Fibroblast of the conjunctiva (primary cell): ENCODE measurements around the gene CA14.
A peak's percentile ranks its signal among the peaks of the same experiment; 100 is the strongest.
"Not testable (repeated sequence)": the region's sequence is repeated elsewhere in the genome, so short reads cannot be mapped to it uniquely, and the experiment has no call there.

ENCODE experiments used
- DNase-seq: peaks from one replicate; pipeline ENCODE4 v3.0.0-alpha.2; 2010; ENCODE audit warnings: low read depth

CA14 gene

GRCh38 chr1:150281221-150281757 is 23.7 kb downstream of the CA14 start:
- peak; percentile 51 for DNase-seq

DNA sequence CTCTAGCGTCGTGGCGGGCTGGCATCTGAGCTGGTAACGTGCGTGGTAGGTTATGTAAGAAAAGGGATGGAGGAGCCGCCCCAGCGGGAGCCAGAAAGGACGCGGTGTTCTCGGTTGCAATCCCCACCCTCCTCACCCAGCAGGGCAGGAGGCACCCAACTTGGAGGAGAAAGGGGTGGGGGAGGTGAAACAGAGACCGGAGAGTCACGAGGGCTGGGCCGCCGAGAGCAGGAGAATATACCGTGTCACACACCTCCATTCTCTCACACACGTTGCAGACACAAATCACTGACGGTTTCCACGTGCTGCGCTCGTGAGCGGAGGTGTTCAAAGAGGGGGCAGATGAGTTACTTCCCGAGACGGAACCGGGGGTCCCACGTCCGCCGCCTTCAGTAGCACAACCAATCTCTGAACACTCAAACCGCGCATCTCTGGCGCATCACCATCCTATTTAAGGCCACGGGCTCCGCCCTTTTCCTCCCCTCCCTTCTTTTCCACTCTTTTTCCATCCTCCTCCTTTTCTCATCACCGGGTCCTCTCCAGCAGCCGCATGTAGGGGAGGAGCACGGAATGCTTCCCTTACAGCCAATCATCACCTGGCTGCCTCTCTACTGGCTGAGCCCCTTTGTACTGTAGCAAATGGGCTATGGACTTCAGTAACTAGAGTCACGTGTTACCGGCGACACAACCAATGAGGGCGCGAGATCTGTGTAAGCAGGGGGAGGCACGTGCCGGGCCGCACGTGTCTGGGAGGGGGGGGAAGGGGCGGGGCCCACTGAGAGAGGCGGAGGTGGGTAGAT is 24.4 kb downstream of the CA14 start, which contains the start of gene CIART:
Gene CIART, plus strand, starts transcription at position 797 of the 800 bp plus-strand sequence. CDS start 714 bp downstream, outside the sequence.
- peak; percentile 96 for DNase-seq

GRCh38 chr1:150282558-150282958 is 25.0 kb downstream of the CA14 start:
- DNase-seq, result no peak

GRCh38 chr1:150283260-150283659 is 25.7 kb downstream of the CA14 start:
- DNase-seq, result no peak

DNA sequence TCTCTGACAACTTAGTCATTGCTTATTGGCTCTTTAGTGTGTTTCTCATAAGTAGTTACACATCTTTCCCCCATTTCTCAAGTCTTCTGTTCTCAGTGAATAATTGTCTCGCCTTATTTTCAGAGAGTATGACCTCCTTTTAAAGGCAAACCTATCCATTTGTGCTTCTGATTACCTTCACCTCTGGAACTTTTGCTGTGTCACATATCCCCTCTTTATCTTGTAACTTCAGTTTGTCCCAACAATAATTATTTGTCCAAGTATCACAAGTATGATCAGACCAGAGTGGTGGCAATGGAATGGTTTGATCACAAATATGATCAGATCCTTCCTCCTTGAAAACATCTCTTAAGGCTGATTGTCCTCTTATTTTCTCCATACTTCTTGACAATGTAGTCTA is 30.8 kb downstream of the CA14 start:
- DNase-seq, result no peak

GRCh38 chr1:150288822-150289221 is 31.2 kb downstream of the CA14 start:
- no peak for DNase-seq

GRCh38 chr1:150293433-150294253 is 36.1 kb downstream of the CA14 start, which contains the start of gene MRPS21:
MRPS21 (plus strand) TSS chr1:150293861; CDS start chr1:150294367, 506 bp downstream.
- peak; percentile 84 for DNase-seq

DNA sequence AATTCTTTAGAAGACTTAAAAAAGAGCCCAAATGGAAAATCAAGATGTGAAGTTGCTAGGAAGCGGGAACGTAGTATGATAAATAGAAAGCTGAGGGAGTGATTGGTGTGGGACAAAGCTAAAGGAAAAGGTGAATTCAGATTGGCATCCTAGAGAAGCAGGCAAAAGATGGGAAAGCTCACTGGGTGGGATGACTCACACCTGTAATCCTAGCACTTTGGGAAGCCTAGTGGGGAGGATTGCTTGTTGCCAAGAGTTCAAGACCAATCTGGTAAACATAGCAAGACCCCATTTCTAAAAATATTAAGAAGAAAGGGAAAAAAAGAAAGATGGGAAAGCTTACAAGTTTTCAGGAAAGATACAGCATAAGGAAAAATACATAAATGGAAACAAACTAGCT is 37.9 kb downstream of the CA14 start:
- DNase-seq, result no peak

DNA sequence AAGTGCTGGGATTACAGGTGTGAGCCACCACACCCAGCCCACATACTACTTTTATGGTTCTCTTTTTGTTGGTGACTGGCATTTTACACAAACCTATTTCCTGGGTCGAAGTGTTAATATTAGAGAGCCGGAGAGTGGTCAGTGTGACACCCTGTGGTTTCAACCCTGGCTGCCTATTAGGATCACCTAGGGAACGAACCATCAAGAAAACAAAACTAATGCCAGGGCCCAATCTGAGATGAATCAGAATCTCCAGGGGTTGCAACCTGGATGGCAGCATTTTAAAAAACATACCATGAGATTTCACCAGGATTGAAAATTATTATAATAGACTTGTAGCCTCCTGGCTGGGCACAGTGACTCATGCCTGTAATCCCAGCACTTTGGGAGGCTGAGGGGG is 42.1 kb downstream of the CA14 start:
- no peak for DNase-seq

DNA sequence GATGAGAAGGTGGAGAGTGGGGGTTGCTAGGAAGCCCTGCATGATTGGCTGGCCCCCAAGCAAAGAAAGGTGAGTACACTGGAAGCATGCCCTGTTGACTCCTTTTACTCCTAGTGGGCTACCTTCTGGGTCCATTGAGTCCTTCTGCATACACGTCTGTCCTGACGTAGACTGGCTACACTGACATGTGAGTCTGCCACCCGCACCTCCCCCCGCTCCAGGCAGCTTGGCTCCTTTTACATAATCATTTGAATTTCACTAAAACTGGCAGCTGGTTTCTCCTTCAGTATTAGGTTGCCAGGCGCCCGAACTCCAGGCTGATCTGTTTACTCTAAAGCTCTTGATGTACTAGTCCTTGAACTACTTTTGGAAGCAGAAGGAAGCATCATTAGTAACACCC is 44.8 kb downstream of the CA14 start:
- DNase-seq, result no peak

DNA sequence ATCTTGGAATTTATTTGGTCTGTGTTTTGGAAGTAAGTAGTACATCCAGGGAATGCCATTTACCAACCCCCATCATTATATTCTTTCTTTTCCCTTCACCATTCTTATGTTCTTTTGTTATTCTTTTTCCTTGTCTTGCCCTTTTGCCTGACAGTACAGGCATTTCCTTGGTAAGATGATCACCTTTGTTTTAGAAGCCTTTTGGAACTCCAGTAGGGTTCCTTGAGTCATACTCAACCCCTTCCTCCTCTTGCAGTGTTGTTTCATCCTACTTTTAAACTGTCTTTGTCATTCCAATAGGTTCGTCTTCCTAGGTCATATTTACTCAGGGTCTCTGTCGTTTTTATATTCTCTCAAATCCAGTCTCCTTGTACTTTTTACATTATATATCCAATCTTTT is 45.3 kb downstream of the CA14 start:
- DNase-seq, result no peak

DNA sequence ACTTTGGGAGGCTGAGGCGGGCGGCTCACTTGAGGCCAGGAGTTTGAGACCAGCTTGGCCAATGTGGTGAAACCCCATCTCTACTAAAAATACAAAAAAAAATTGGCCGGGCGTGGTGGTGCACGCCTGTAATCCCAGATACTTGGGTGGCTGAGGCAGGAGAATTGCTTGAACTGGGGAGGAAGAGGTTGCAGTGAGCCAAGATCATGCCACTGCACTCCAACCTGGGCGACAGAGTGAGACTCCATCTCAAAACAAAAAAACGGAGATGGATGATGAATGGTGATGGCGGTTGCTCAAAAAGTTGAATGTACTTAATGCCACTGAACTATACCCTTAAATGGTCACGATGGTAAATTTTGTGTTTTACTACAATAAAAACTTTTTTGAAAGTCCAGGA is 51.0 kb downstream of the CA14 start:
- not testable (repeated sequence) for DNase-seq

DNA sequence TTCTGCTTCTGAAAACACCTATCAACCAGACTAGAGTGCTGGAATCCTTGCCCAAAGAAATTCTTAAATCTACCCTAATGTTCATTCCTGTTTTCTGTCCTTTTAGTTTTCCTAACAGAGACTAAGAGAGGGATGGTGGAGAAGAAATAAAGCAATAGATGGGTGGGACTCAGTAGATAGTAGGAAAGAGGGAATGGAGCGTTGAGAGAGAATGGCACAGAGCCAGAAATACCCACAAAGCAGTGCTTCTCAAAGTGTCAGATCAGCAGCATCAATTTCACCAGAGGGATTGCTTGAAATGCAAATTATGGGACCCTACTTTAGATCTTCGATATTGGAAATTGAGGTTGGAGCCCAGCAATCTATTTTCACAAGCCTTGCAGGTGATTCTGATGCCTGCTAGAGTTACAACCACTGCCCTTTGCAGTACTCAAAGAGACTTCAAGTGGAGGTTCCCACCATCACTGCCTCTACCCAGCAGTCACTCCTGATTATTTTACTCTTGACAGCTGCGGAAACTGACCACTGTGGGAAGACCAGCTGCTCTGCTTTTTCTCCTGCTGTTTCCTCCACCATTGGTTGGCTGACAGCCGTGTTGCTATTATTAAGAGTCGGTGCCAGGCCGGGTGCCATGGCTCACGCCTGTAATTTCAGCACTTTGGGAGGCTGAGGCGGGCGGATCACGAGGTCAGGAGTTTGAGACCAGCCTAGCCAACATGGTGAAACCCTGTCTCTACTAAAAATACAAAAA is 52.4 kb downstream of the CA14 start:
- DNase-seq, result no peak

DNA sequence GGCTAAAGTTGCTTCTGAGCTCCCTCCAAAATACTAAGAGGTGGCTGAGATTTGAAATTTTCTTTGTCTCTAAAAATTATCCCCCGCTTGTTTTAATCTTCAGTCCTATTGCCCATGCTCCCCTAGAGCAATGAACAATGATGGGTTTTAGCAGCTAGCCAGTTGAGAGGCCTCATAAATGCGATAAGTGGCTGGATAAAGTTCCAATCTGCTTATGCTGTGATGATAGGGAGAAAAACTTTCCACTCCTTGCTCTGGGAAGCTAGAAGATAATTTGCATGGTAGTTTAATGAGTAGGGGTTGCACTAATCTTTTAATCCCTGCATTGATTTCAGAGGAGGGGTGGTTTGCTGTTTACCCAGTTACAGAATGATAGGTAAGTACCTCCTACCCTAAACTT is 54.2 kb downstream of the CA14 start:
- no peak for DNase-seq
